Gastrocnemius medialis (tissue), 4 donors: ENCODE measurements around the gene GNAO1. TPM values are rescaled to one million over a fixed set of nuclear protein-coding genes. Genes with fewer than 3 reads are reported as not detected.

Experiments
- ATAC-seq, 2 donors: fragments of 150-250 bp; one replicate each; pipeline ENCODE4 v1.9.1; 2016
- DNase-seq, 2 donors: peaks; one replicate each; pipeline ENCODE4 v3.0.0-alpha.2; 2019
- H3K27ac ChIP-seq, 4 donors: fragments of 200-600 bp; sonication (generic); 1 replicate in 1 of 4; 2 replicates in 3 of 4; pipeline ENCODE4 v1.5.1; 2016 to 2018; ENCODE audit warnings: mild to moderate bottlenecking in 2 of 4, moderate library complexity in 1 of 4
- H3K27me3 ChIP-seq, 3 donors: fragments of 200-600 bp; sonication (generic) in 2 of 3; 1 replicate in 1 of 3; 2 replicates in 2 of 3; pipeline versions ENCODE4 v1.5.1 to v1.6.0; 2016 to 2019; ENCODE audit warnings: mild to moderate bottlenecking in 1 of 3, moderate library complexity in 1 of 3
- H3K36me3 ChIP-seq, 2 donors: fragments of 200-600 bp; sonication (generic) in 1 of 2; one replicate each; pipeline ENCODE4 v1.5.1; 2017 to 2018
- H3K4me1 ChIP-seq, 2 donors: fragments of 200-600 bp; sonication (generic) in 1 of 2; one replicate each; pipeline ENCODE4 v1.5.1; 2016 to 2017; ENCODE audit warnings: mild to moderate bottlenecking in 2 of 2
- H3K4me3 ChIP-seq, 4 donors: fragments of 200-600 bp; sonication (generic) in 3 of 4; 1 replicate in 1 of 4; 2 replicates in 3 of 4; pipeline ENCODE4 v1.5.1; 2016 to 2019; ENCODE audit warnings: mild to moderate bottlenecking in 2 of 4
- H3K9me3 ChIP-seq, 3 donors: fragments of 200-600 bp; sonication (generic) in 2 of 3; 1 replicate in 1 of 3; 2 replicates in 2 of 3; pipeline ENCODE4 v1.5.1; 2016 to 2019
- POLR2A ChIP-seq, 2 donors: fragments of 450-650 bp; IDR thresholded peaks; one replicate each; pipeline ENCODE4 v1.6.1; 2017; ENCODE audit warnings: antibody characterized with exemption in 2 of 2, mild to moderate bottlenecking in 2 of 2, moderate library complexity in 2 of 2
- in situ Hi-C, 4 donors: fragments of 200-750 bp; cut with MboI; loops; one replicate each; pipeline versions ENCODE4 v1.15.0 to v1.8.0; 2017; ENCODE audit warnings: low sequenced_read_pairs in 4 of 4
- intact Hi-C: fragments of 100-400 bp; cut with DNase I; formaldehyde crosslinking; loops from one replicate; pipeline ENCODE4 v1.15.1; 2023; ENCODE audit warnings: low total_unique reads
- total RNA-seq, 4 donors: library from RNA; depleted of rRNA; stranded (reverse); fragments of >200 nt; gene quantifications; one replicate each; pipeline versions ENCODE4 v1.1.0 to v1.2.3, GENCODE V29; 2016
- TF ChIP-seq, protein P1 (sequence below), 5 experiments: fragments of 450-650 bp in 3 of 5; fragments of 200-600 bp in 2 of 5; sonication (generic) in 2 of 5; IDR thresholded peaks in 4 of 5; conservative IDR thresholded peaks in 1 of 5; 1 replicate in 4 of 5; 2 replicates in 1 of 5; pipeline ENCODE4 v1.5.1; 2016 to 2019; ENCODE audit warnings: antibody characterized with exemption in 5 of 5, mild to moderate bottlenecking in 3 of 5, moderate library complexity in 3 of 5

The GNAO1 gene
- total RNA-seq, 4 donors from 2014 or later: 0.25 to 2.0 (median 0.79) TPM

- no peaks in the 10 kb centered on the region for H3K9me3 ChIP-seq
- H3K36me3 ChIP-seq: no peaks in the 10 kb centered on the region
- H3K27me3 ChIP-seq: no peaks in the 10 kb centered on the region
- intact Hi-C loops (no loop called here), in situ Hi-C loops (no loop called here)
- DNase-seq (no peak), ATAC-seq (no peak)
- H3K4me1 ChIP-seq: no peaks in the 10 kb centered on the region
- TF ChIP-seq, protein P1, sequence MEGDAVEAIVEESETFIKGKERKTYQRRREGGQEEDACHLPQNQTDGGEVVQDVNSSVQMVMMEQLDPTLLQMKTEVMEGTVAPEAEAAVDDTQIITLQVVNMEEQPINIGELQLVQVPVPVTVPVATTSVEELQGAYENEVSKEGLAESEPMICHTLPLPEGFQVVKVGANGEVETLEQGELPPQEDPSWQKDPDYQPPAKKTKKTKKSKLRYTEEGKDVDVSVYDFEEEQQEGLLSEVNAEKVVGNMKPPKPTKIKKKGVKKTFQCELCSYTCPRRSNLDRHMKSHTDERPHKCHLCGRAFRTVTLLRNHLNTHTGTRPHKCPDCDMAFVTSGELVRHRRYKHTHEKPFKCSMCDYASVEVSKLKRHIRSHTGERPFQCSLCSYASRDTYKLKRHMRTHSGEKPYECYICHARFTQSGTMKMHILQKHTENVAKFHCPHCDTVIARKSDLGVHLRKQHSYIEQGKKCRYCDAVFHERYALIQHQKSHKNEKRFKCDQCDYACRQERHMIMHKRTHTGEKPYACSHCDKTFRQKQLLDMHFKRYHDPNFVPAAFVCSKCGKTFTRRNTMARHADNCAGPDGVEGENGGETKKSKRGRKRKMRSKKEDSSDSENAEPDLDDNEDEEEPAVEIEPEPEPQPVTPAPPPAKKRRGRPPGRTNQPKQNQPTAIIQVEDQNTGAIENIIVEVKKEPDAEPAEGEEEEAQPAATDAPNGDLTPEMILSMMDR (IDR thresholded peaks at IDR 0.05 in 4 of 5, conservative IDR thresholded peaks at IDR 0.05 in 1 of 5): no peak
- TF ChIP-seq POLR2A (IDR thresholded peaks at IDR 0.05): no peak
- H3K4me3 ChIP-seq: no peak overlapping the region
- no peak overlapping the region for H3K27ac ChIP-seq
These were observed 29.6 kb upstream of the GNAO1 start for GRCh38 chr16:56161658-56162057.

DNA sequence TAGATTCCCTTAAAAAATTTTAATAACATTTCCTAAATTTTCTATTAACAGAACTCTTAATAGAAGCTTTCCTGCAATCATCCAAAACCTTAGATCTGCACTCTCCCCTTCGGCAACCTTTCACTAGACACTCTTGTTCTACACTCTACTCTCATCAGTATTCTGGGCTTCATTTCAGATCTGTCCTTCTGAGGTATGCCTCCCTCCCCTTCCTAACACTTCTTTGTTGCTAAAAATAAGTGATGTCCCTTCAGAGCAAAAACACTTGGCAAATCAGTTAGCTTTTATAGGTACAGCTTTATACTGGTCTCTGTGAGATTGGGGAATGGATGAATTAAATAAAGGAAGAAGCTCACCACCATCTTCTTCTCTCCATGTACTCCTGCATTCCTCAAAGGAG is 28.2 kb upstream of the GNAO1 start:
- in situ Hi-C loops: no loop called here

GRCh38 chr16:56163938-56164337 is 27.4 kb upstream of the GNAO1 start:
- ATAC-seq (no peak), DNase-seq (no peak)
- Histone ChIP-seq H3K9me3 (no peaks in the 10 kb centered on the region), H3K4me1 (no peaks in the 10 kb centered on the region), H3K4me3 (no peak overlapping the region), H3K36me3 (no peaks in the 10 kb centered on the region), H3K27ac (no peak overlapping the region), H3K27me3 (no peaks in the 10 kb centered on the region)
- in situ Hi-C loops: no loop called here
- intact Hi-C loops: no loop called here
- TF ChIP-seq, protein P1 (IDR thresholded peaks at IDR 0.05 in 4 of 5, conservative IDR thresholded peaks at IDR 0.05 in 1 of 5): no peak
- TF ChIP-seq POLR2A (IDR thresholded peaks at IDR 0.05): no peak

More for the DNA sequence above, 28.2 kb upstream of the GNAO1 start:
- no peak for ATAC-seq
- Histone ChIP-seq H3K4me3 (no peak overlapping the region), H3K27ac (no peak overlapping the region), H3K9me3 (no peaks in the 10 kb centered on the region), H3K27me3 (no peaks in the 10 kb centered on the region), H3K4me1 (no peaks in the 10 kb centered on the region), H3K36me3 (no peaks in the 10 kb centered on the region)
- DNase-seq: no peak
- intact Hi-C loops: no loop called here
- TF ChIP-seq, protein P1 (IDR thresholded peaks at IDR 0.05 in 4 of 5, conservative IDR thresholded peaks at IDR 0.05 in 1 of 5): no peak
- no peak for TF ChIP-seq POLR2A (IDR thresholded peaks at IDR 0.05)

- Histone ChIP-seq H3K27me3 (no peaks in the 10 kb centered on the region), H3K4me1 (no peaks in the 10 kb centered on the region), H3K4me3 (no peak overlapping the region), H3K36me3 (no peaks in the 10 kb centered on the region), H3K27ac (no peak overlapping the region), H3K9me3 (no peaks in the 10 kb centered on the region)
- intact Hi-C loops (no loop called here), in situ Hi-C loops (no loop called here)
- ATAC-seq (no peak), DNase-seq (no peak)
- no peak for TF ChIP-seq POLR2A (IDR thresholded peaks at IDR 0.05)
- TF ChIP-seq, protein P1 (IDR thresholded peaks at IDR 0.05 in 4 of 5, conservative IDR thresholded peaks at IDR 0.05 in 1 of 5): no peak
These were observed 26.7 kb upstream of the GNAO1 start for GRCh38 chr16:56164636-56165035.

DNA sequence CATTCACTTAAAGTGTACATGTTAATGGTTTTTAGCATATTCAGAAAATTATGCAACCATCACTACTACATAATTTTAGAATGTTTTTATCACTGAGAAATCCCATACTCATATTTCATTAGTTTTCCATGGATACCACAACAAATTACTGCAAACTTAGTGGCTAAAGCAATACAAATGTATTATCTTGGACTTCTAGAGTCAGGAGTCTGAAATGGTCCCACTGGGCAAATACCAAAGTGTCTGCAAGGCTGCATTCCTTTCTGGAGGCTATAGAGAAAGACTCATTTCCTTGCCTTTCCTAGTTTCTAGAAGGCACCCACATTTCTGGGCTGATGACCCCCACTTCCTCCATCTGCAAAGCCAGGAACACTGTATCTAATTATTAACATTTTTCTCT is 16.9 kb upstream of the GNAO1 start:
- no peak for ATAC-seq
- DNase-seq: no peak
- intact Hi-C loops: no loop called here
- TF ChIP-seq, protein P1 (IDR thresholded peaks at IDR 0.05 in 4 of 5, conservative IDR thresholded peaks at IDR 0.05 in 1 of 5): no peak
- TF ChIP-seq POLR2A (IDR thresholded peaks at IDR 0.05): no peak
- no peaks in the 10 kb centered on the region for H3K4me1 ChIP-seq
- H3K9me3 ChIP-seq: no peaks in the 10 kb centered on the region
- no peaks in the 10 kb centered on the region for H3K36me3 ChIP-seq
- H3K4me3 ChIP-seq: no peak overlapping the region
- H3K27ac ChIP-seq: no peak overlapping the region
- in situ Hi-C loops: no loop called here
- no peaks in the 10 kb centered on the region for H3K27me3 ChIP-seq
